ENCODE data around the gene USP16.

Gene USP16

GRCh38 chr21:29053656-29054055, 29.2 kb downstream of the USP16 start:
- ChIA-PET POLR2A (ENCODE audit: low non-redundant PET) (no interaction called here), CTCF (no interaction called here)
- TF ChIP-seq CTCF (conservative IDR thresholded peaks at IDR 0.05; ENCODE audit: low read depth), result no peak
- no peak overlapping the region for H3K27ac ChIP-seq
- DNase-seq (ENCODE audit: low spot score), result no peak

GRCh38 chr21:29055080-29055479, 30.6 kb downstream of the USP16 start:
- no peak for TF ChIP-seq CTCF (conservative IDR thresholded peaks at IDR 0.05; ENCODE audit: low read depth)
- no peak overlapping the region for H3K27ac ChIP-seq
- CTCF ChIA-PET, result no interaction called here
- POLR2A ChIA-PET (ENCODE audit: low non-redundant PET), result no interaction called here
- DNase-seq (ENCODE audit: low spot score), result no peak

GRCh38 chr21:29056005-29056404, 31.5 kb downstream of the USP16 start:
- CTCF ChIA-PET, result interaction anchor here (0.7 kb wide), 1 partner anchor 14 kb away, joined by 3 read pairs; no protein-coding TSS in a partner anchor
- POLR2A ChIA-PET (ENCODE audit: low non-redundant PET), result no interaction called here
- DNase-seq (ENCODE audit: low spot score), result no peak
- TF ChIP-seq CTCF (conservative IDR thresholded peaks at IDR 0.05; ENCODE audit: low read depth), result no peak
- no peak overlapping the region for H3K27ac ChIP-seq

GRCh38 chr21:29056538-29057050, 32.1 kb downstream of the USP16 start:
- ChIA-PET CTCF (interaction anchor here (0.7 kb wide), 1 partner anchor 13 kb away, joined by 3 read pairs; no protein-coding TSS in a partner anchor), POLR2A (ENCODE audit: low non-redundant PET) (no interaction called here)
- no peak for TF ChIP-seq CTCF (conservative IDR thresholded peaks at IDR 0.05; ENCODE audit: low read depth)
- no peak overlapping the region for H3K27ac ChIP-seq
- no peak for DNase-seq (ENCODE audit: low spot score)

- no peak for TF ChIP-seq CTCF (conservative IDR thresholded peaks at IDR 0.05; ENCODE audit: low read depth)
- ChIA-PET POLR2A (ENCODE audit: low non-redundant PET) (no interaction called here), CTCF (no interaction called here)
- DNase-seq (ENCODE audit: low spot score), result no peak
- H3K27ac ChIP-seq, result no peak overlapping the region
Measured at GRCh38 chr21:29064850-29065481, 40.5 kb downstream of the USP16 start.

- POLR2A ChIA-PET (ENCODE audit: low non-redundant PET), result no interaction called here
- DNase-seq (ENCODE audit: low spot score), result peak; percentile 18
- no peak for TF ChIP-seq CTCF (conservative IDR thresholded peaks at IDR 0.05; ENCODE audit: low read depth)
- CTCF ChIA-PET, result interaction anchor here (1.6 kb wide), 1 partner anchor 12 kb away, joined by 4 read pairs; no protein-coding TSS in a partner anchor
- H3K27ac ChIP-seq, result peak overlapping the region; percentile 87
Measured at GRCh38 chr21:29072873-29073221, 48.4 kb downstream of the USP16 start.

Measured in RWPE1 (cell line).